Measurements from ENCODE around the gene PIEZO2.

PIEZO2 gene

DNA sequence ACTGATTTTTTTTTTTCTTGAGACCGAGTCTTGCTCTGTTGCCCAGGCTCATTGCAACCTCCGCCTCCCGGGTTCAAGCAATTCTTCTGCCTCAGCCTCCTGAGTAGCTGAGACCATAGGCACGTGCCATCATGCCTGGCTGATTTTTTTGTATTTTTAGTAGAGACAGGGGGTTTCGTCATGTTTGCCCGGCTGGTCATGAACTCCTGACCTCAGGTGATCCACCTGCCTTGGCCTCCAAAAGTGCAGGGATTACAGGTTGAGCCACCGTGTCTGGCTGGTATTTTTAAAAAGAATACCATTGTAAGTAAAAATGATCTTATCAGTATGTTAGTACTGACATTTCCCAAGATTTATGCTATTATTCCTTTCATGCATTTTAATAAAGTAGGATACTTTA, 105.7 kb downstream of the PIEZO2 start:
- Mint-ChIP-seq H3K27ac (no peak overlapping the region), H3K4me3 (no peak overlapping the region), H3K36me3 (ENCODE audit: low read depth) (no peaks in the 10 kb centered on the region), H3K4me1 (peaks cover 7% of the 10 kb centered on the region), H3K9me3 (no peaks in the 10 kb centered on the region), H3K27me3 (ENCODE audit: low read depth, poor library complexity) (peaks cover 11% of the 10 kb centered on the region)
- TF ChIP-seq, protein P1, sequence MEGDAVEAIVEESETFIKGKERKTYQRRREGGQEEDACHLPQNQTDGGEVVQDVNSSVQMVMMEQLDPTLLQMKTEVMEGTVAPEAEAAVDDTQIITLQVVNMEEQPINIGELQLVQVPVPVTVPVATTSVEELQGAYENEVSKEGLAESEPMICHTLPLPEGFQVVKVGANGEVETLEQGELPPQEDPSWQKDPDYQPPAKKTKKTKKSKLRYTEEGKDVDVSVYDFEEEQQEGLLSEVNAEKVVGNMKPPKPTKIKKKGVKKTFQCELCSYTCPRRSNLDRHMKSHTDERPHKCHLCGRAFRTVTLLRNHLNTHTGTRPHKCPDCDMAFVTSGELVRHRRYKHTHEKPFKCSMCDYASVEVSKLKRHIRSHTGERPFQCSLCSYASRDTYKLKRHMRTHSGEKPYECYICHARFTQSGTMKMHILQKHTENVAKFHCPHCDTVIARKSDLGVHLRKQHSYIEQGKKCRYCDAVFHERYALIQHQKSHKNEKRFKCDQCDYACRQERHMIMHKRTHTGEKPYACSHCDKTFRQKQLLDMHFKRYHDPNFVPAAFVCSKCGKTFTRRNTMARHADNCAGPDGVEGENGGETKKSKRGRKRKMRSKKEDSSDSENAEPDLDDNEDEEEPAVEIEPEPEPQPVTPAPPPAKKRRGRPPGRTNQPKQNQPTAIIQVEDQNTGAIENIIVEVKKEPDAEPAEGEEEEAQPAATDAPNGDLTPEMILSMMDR (IDR thresholded peaks at IDR 0.05) = no peak
- DNase-seq = no peak

DNA sequence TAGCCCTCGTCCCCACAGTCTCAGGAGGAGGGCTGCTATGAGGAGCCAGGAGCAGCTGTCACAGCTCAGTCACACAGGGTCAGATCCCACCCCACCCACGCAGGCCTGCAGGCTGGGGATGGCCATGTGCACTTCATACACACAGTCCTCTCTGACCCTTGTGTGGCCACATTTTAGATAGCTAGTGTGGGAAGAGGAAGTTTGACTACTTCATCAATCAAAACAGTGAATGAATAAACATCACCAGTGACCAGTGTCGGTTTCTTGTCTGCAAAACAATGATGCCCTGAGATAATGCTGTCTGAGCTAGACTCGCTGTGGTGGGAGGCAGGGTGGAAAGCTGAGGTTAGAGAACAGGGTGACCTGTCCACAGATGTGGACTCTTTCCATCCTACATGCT, 107.1 kb downstream of the PIEZO2 start:
- Mint-ChIP-seq H3K27ac (peak overlapping the region; percentile 21), H3K9me3 (no peaks in the 10 kb centered on the region), H3K4me1 (peaks cover 7% of the 10 kb centered on the region)

DNA sequence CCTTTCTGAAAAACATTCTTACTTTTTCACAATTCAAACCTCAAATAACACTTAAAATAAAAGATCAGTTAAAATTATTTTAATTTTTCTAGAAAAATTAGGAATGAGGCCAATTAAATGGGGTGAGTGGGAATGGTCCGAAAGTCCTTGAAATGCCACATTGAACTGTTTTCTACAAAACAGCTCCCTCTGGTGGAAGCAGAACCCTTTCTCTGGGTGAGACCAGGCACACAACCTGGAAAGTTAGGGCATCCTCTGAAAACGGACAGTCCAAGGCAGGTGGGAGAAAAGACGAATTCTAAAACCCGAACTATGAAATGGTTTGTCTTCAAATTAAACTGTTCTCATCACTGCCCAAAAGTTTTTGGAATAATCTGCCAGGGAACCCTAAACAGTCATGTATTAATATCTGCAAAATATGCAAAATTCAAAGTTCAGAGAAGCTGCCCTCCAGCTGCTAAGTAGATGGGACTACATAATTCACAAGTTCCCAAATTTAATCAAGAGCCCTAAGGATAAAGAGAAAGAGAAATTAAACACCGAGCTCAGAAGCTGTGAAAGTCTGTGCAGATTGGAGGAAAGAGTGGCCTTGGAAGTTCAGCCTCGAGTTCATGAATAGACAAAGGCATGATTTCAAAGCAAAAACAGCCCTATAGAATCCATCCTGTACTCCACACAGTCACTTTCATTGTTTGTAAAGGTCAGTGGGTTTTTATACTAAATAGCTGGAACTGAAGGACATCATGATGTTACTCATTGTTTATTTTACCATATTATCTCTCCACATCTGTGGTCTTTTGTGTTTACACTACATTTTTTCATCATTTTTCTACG, 108.3 kb downstream of the PIEZO2 start:
- H3K36me3 Mint-ChIP-seq (ENCODE audit: low read depth) = no peaks in the 10 kb centered on the region
- DNase-seq = peak; percentile 54
- H3K9me3 Mint-ChIP-seq = no peaks in the 10 kb centered on the region
- TF ChIP-seq, protein P1 (IDR thresholded peaks at IDR 0.05) = peak; percentile 71
- peaks cover 7% of the 10 kb centered on the region for H3K4me1 Mint-ChIP-seq
- H3K27ac Mint-ChIP-seq = no peak overlapping the region
- H3K27me3 Mint-ChIP-seq (ENCODE audit: low read depth, poor library complexity) = peaks cover 7% of the 10 kb centered on the region
- no peak overlapping the region for H3K4me3 Mint-ChIP-seq

More for the DNA sequence above, 107.1 kb downstream of the PIEZO2 start:
- Mint-ChIP-seq H3K4me3 (no peak overlapping the region), H3K36me3 (ENCODE audit: low read depth) (no peaks in the 10 kb centered on the region), H3K27me3 (ENCODE audit: low read depth, poor library complexity) (peaks cover 11% of the 10 kb centered on the region)
- no peak for DNase-seq
- TF ChIP-seq, protein P1 (IDR thresholded peaks at IDR 0.05) = no peak

DNA sequence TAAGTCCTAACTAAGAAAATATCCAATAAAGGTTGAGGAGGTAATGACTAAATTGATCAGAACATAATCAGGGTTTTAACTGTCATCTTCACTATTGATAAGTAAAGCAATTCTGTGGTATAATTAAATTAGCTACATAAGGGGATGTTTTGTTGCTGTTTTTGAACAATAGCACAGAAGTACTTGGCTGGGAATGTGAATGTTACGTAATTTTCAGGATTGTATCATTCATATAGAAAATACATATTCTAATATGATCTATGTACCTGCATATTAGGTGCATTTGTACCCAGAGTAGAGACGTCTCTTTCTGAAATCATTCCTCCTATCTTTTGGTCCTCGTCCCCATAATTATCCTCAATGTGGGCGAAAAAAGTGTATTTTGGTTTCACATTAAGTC, 109.0 kb downstream of the PIEZO2 start:
- DNase-seq = no peak
- Mint-ChIP-seq H3K27me3 (ENCODE audit: low read depth, poor library complexity) (peaks cover 7% of the 10 kb centered on the region), H3K4me1 (peaks cover 13% of the 10 kb centered on the region), H3K9me3 (no peaks in the 10 kb centered on the region), H3K4me3 (no peak overlapping the region), H3K36me3 (ENCODE audit: low read depth) (no peaks in the 10 kb centered on the region), H3K27ac (no peak overlapping the region)
- TF ChIP-seq, protein P1 (IDR thresholded peaks at IDR 0.05) = no peak

DNA sequence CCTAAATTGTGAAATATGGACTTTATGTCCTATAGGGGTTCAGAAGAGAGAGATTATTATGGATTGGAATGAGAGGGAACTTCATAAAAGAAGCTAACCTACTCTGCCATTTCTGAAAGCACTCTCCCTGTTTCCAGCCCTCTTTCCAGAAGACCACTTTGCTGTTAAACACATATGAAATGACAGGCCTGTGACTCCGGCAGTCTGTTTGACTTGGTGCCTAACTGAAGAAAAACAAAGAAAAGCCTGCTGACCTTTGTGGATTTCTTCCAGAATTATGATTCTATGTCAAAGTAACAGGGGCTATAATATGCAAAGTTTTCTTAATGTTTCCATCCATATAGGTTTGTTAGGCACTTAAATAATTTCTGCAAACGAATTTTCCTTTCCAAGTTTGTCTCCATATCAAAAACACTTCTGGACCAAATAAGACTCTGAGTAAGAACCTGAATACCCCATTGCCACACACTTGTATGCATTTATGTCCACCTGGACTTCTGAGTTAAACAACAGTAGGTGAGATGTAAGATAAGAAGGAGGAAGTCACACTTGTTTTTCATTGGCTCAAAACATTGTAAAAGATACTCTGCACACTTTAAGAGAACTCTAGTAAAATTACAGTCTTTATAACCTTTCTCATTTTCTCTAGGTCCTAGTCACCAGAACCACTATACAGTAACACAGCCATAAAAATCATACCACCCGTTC, 111.7 kb downstream of the PIEZO2 start:
- Mint-ChIP-seq H3K4me3 (no peak overlapping the region), H3K36me3 (ENCODE audit: low read depth) (no peaks in the 10 kb centered on the region), H3K27me3 (ENCODE audit: low read depth, poor library complexity) (peaks cover 7% of the 10 kb centered on the region), H3K4me1 (peaks cover 21% of the 10 kb centered on the region), H3K9me3 (peaks cover 3% of the 10 kb centered on the region), H3K27ac (no peak overlapping the region)
- no peak for DNase-seq
- TF ChIP-seq, protein P1 (IDR thresholded peaks at IDR 0.05) = no peak

Data from nephron progenitor cell (in vitro differentiated cells).